Measurements from ENCODE around the gene CTNNBIP1. TPM values are rescaled to one million over a fixed set of nuclear protein-coding genes. Genes with fewer than 3 reads are reported as not detected.

Gene CTNNBIP1
- total RNA-seq, 1 experiment from 2014 or later = 58.9 TPM

GRCh38 chr1:9882296-9882944 is 27.6 kb downstream of the CTNNBIP1 start:
- DNase-seq = no peak
- intact Hi-C loops (cut with micrococcal nuclease; ENCODE audit: unreplicated experiment) = no loop called here
- peak overlapping the region; percentile 35 for H3K27ac ChIP-seq
- CTCF ChIA-PET = interaction anchor here (0.5 kb wide), 1 partner anchor 105 kb away, joined by 6 read pairs; no protein-coding TSS in a partner anchor
- H3K4me3 ChIP-seq = no peak overlapping the region
- TF ChIP-seq CTCF (conservative IDR thresholded peaks at IDR 0.05) (no peak), EZH2 (IDR thresholded peaks at IDR 0.05; ENCODE audit: low read depth) (no peak)
- H2AFZ ChIP-seq = no peak overlapping the region
- peaks cover 28% of the 10 kb centered on the region for H3K4me1 ChIP-seq (replicated peaks; ENCODE audit: insufficient read depth)
- H3K36me3 ChIP-seq (ENCODE audit: low read depth) = no peaks in the 10 kb centered on the region
- no TSS peak for BruUV-seq (replicated peaks)
- H3K79me2 ChIP-seq (ENCODE audit: low read depth) = no peaks in the 10 kb centered on the region
- H3K4me2 ChIP-seq = peak overlapping the region; percentile 27
- no peaks in the 10 kb centered on the region for H3K9me2 ChIP-seq (ENCODE audit: insufficient read depth)
- no peaks in the 10 kb centered on the region for H4K20me1 ChIP-seq (ENCODE audit: insufficient read depth)
- POLR2A ChIA-PET (ENCODE audit: unreplicated experiment) = interaction anchor here (0.6 kb wide), 1 partner anchor 10 kb away, joined by 3 read pairs; no protein-coding TSS in a partner anchor
- H3F3A ChIP-seq (ENCODE audit: insufficient read depth, low read depth) = peaks cover 22% of the 10 kb centered on the region
- H3K9me3 ChIP-seq (ENCODE audit: insufficient read depth, low read depth) = no peaks in the 10 kb centered on the region
- H3K27me3 ChIP-seq (ENCODE audit: insufficient read depth, low read depth) = no peaks in the 10 kb centered on the region

DNA sequence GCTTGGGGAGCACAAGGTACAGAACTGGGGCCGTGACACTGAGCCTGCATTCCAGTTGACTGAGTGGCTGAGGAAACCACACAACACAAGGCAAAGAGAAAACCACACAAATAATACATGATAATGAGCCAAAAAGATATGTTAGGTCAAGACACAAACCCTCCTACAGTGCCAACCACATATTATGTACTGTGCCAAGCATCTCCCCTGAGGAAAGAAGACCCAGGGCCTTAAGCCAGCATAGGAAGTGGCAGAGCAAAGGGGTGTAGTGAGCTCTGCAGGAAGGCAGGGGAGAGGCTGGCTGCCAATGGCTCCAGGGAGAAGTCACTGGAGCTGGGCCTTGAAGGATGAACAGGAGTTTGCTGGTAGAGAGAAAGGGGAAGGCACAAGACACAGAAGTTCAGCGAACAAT is 28.2 kb downstream of the CTNNBIP1 start:
- POLR2A ChIA-PET (ENCODE audit: unreplicated experiment) = interaction anchor here (0.6 kb wide), 2 partner anchors 10 to 752 kb away, joined by 3 to 4 read pairs; no protein-coding TSS in a partner anchor
- H2AFZ ChIP-seq = no peak overlapping the region
- no peaks in the 10 kb centered on the region for H3K9me3 ChIP-seq (ENCODE audit: insufficient read depth, low read depth)
- H3F3A ChIP-seq (ENCODE audit: insufficient read depth, low read depth) = peaks cover 27% of the 10 kb centered on the region
- no peaks in the 10 kb centered on the region for H3K79me2 ChIP-seq (ENCODE audit: low read depth)
- CTCF ChIA-PET = interaction anchor here (0.5 kb wide), 1 partner anchor 105 kb away, joined by 6 read pairs; no protein-coding TSS in a partner anchor
- H3K9me2 ChIP-seq (ENCODE audit: insufficient read depth) = no peaks in the 10 kb centered on the region
- intact Hi-C loops (cut with micrococcal nuclease; ENCODE audit: unreplicated experiment) = no loop called here
- TF ChIP-seq CTCF (conservative IDR thresholded peaks at IDR 0.05) = no peak
- no peak for TF ChIP-seq EZH2 (IDR thresholded peaks at IDR 0.05; ENCODE audit: low read depth)
- no TSS peak for BruUV-seq (replicated peaks)
- DNase-seq = peak; percentile 55 to 72
- H3K4me3 ChIP-seq = no peak overlapping the region
- peaks cover 32% of the 10 kb centered on the region for H3K4me1 ChIP-seq (replicated peaks; ENCODE audit: insufficient read depth)
- no peaks in the 10 kb centered on the region for H4K20me1 ChIP-seq (ENCODE audit: insufficient read depth)
- no peaks in the 10 kb centered on the region for H3K27me3 ChIP-seq (ENCODE audit: insufficient read depth, low read depth)
- peak overlapping the region; percentile 35 for H3K27ac ChIP-seq
- H3K36me3 ChIP-seq (ENCODE audit: low read depth) = no peaks in the 10 kb centered on the region
- H3K4me2 ChIP-seq = peak overlapping the region; percentile 27

GRCh38 chr1:9878404-9878803 is 31.7 kb downstream of the CTNNBIP1 start:
- BruUV-seq (replicated peaks) = no TSS peak

More at GRCh38 chr1:9878404-9878803, 31.7 kb downstream of the CTNNBIP1 start:
- Histone ChIP-seq H3K4me1 (replicated peaks; ENCODE audit: insufficient read depth) (peaks cover 32% of the 10 kb centered on the region), H3F3A (ENCODE audit: insufficient read depth, low read depth) (peaks cover 27% of the 10 kb centered on the region), H3K4me3 (no peak overlapping the region), H3K36me3 (ENCODE audit: low read depth) (no peaks in the 10 kb centered on the region), H3K27ac (no peak overlapping the region), H3K9me2 (ENCODE audit: insufficient read depth) (no peaks in the 10 kb centered on the region), H3K4me2 (peak overlapping the region; percentile 70), H4K20me1 (ENCODE audit: insufficient read depth) (no peaks in the 10 kb centered on the region), H3K9me3 (ENCODE audit: insufficient read depth, low read depth) (no peaks in the 10 kb centered on the region), H2AFZ (no peak overlapping the region), H3K27me3 (ENCODE audit: insufficient read depth, low read depth) (no peaks in the 10 kb centered on the region), H3K79me2 (ENCODE audit: low read depth) (no peaks in the 10 kb centered on the region)
- ChIA-PET POLR2A (ENCODE audit: unreplicated experiment) (interaction anchor here (0.5 to 0.6 kb wide), 3 partner anchors 35 to 168 kb away, joined by 5 to 6 read pairs (median 5); no protein-coding TSS in a partner anchor), CTCF (interaction anchor here (0.5 to 1.8 kb wide), 5 partner anchors 14 to 78 kb away, joined by 3 to 16 read pairs (median 7); partner anchors contain the start of genes LZIC and NMNAT1)
- DNase-seq = no peak
- intact Hi-C loops (cut with micrococcal nuclease; ENCODE audit: unreplicated experiment) = loop anchor here (1.0 kb wide), 5 partner anchors 15 to 550 kb away; partner anchors contain the start of genes CTNNBIP1, LZIC, NMNAT1 and UBE4B
- TF ChIP-seq EZH2 (IDR thresholded peaks at IDR 0.05; ENCODE audit: low read depth) (no peak), CTCF (conservative IDR thresholded peaks at IDR 0.05) (no peak)

Measured in PC-9 (cell line).